Measurements from ENCODE around the gene CCDC57.
"Not testable (repeated sequence)": the region's sequence is repeated elsewhere in the genome, so short reads cannot be mapped to it uniquely, and the experiment has no call there.

Gene CCDC57

GRCh38 chr17:82212331-82213250 lies at the start of gene CCDC57:
Gene CCDC57, minus strand, starts transcription at chr17:82212842. Its CDS starts 10,898 bp downstream, at chr17:82201944.
- peak within 1 kb of the TSS; percentile 56 for H3K4me3 ChIP-seq (ENCODE audit: control insufficient read depth, low read depth, low read length)

GRCh38 chr17:82262344-82262743 lies 49.7 kb upstream of the CCDC57 start:
- H3K4me3 ChIP-seq (ENCODE audit: control insufficient read depth, low read depth, low read length), result no peak overlapping the region
- DNase-seq (ENCODE audit: low read depth), result no peak
- no peak for TF ChIP-seq CTCF (conservative IDR thresholded peaks at IDR 0.05; ENCODE audit: control insufficient read depth, insufficient read depth, low read depth, low read length)

More at GRCh38 chr17:82212331-82213250, at the start of gene CCDC57:
- TF ChIP-seq CTCF (conservative IDR thresholded peaks at IDR 0.05; ENCODE audit: control insufficient read depth, insufficient read depth, low read depth, low read length), result no peak
- DNase-seq (ENCODE audit: low read depth), result peak; percentile 68

GRCh38 chr17:82259972-82260961 lies 47.6 kb upstream of the CCDC57 start:
- DNase-seq (ENCODE audit: low read depth); H3K4me3 ChIP-seq (ENCODE audit: control insufficient read depth, low read depth, low read length): not testable (repeated sequence)

- DNase-seq (ENCODE audit: low read depth), result no peak
- H3K4me3 ChIP-seq (ENCODE audit: control insufficient read depth, low read depth, low read length), result no peak overlapping the region
- TF ChIP-seq CTCF (conservative IDR thresholded peaks at IDR 0.05; ENCODE audit: control insufficient read depth, insufficient read depth, low read depth, low read length), result no peak
These were observed 45.9 kb upstream of the CCDC57 start for GRCh38 chr17:82258555-82258954.

- no peak overlapping the region for H3K4me3 ChIP-seq (ENCODE audit: control insufficient read depth, low read depth, low read length)
- no peak for TF ChIP-seq CTCF (conservative IDR thresholded peaks at IDR 0.05; ENCODE audit: control insufficient read depth, insufficient read depth, low read depth, low read length)
- peak; percentile 66 for DNase-seq (ENCODE audit: low read depth)
These were observed 44.8 kb upstream of the CCDC57 start for GRCh38 chr17:82257473-82257872.

GRCh38 chr17:82256242-82256885 lies 43.7 kb upstream of the CCDC57 start:
- H3K4me3 ChIP-seq (ENCODE audit: control insufficient read depth, low read depth, low read length), result no peak overlapping the region
- DNase-seq (ENCODE audit: low read depth), result no peak
- no peak for TF ChIP-seq CTCF (conservative IDR thresholded peaks at IDR 0.05; ENCODE audit: control insufficient read depth, insufficient read depth, low read depth, low read length)

Measured in fibroblast of mammary gland (primary cell).